ENCODE results near the gene VSIG1. TPM values are rescaled to one million over a fixed set of nuclear protein-coding genes. Genes with fewer than 3 reads are reported as not detected.

Gene VSIG1
- total RNA-seq, 1 experiment from 2014 or later: 0.07 TPM

DNA sequence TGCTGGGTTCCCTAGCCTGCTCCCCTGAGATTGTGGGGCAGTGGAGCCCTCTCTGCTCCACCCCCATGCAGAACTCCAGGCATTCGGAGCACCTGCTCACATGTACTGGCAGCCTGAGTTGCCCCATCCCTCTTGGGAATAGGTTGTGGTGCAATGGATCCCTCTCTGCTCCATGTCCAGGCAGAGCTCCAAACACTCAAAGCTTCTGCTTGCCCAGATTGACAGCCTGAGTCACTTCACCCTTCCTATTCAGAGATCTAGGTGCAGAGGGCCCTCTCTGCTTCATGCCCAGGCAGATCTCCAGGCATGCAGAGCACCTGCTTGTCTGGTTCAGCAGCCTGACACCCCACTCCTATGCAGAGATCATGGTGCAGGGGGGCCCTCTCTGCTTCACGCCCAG, 44.1 kb upstream of the VSIG1 start:
- Histone ChIP-seq H2AFZ (ENCODE audit: low read depth, low read length, poor library complexity, severe bottlenecking) (no peak overlapping the region), H3K4me2 (ENCODE audit: low read length) (no peak overlapping the region), H3K36me3 (ENCODE audit: control insufficient read depth in 1 of 2, insufficient read depth in 2 of 2, low read length in 2 of 2) (no peaks in the 10 kb centered on the region), H3K9me3 (ENCODE audit: control insufficient read depth in 1 of 2, insufficient read depth in 1 of 2, low read depth in 1 of 2, low read length in 2 of 2) (no peaks in the 10 kb centered on the region), H3K4me1 (ENCODE audit: control insufficient read depth in 1 of 2, insufficient read depth in 2 of 2, low read length in 2 of 2) (peaks cover 0 to 5% of the 10 kb centered on the region in 2 experiments; a peak in 1 of 4 replicates), H3K27me3 (ENCODE audit: insufficient read depth, low read length) (no peaks in the 10 kb centered on the region), H3K4me3 (replicated peaks in 1 of 2; ENCODE audit: low read depth in 1 of 2, low read length in 2 of 2) (no peak overlapping the region), H3K9ac (ENCODE audit: low read length) (no peak overlapping the region), H3K79me2 (ENCODE audit: insufficient read depth, low read length) (no peaks in the 10 kb centered on the region), H4K20me1 (ENCODE audit: insufficient read depth) (no peaks in the 10 kb centered on the region), H3K27ac (ENCODE audit: low read depth, low read length) (no peak overlapping the region), H3K9me2 (ENCODE audit: insufficient read depth) (no peaks in the 10 kb centered on the region)
- ChIA-PET RAD21 (ENCODE audit: low non-redundant PET in 1 of 2, low total read pairs in 2 of 2, uncharacterized antibody in 2 of 2, unreplicated experiment in 2 of 2) (no interaction called here), POLR2A (interaction anchor here (1.1 kb wide), 1 partner anchor 283 kb away, joined by 3 read pairs; no protein-coding TSS in a partner anchor), CTCF (interaction anchor here (0.6 kb wide), 1 partner anchor 20 kb away, joined by 3 read pairs; no protein-coding TSS in a partner anchor)
- DNase-seq (ENCODE audit: low read depth, low spot score) (no peak), ATAC-seq (no peak; the same call in 1 of the 2 replicates)
- intact Hi-C loops (cut with micrococcal nuclease): no loop called here
- TF ChIP-seq ELF1 (IDR thresholded peaks at IDR 0.05; ENCODE audit: borderline replicate concordance, low read depth): no peak
- TF ChIP-seq SP1 (IDR thresholded peaks at IDR 0.05; ENCODE audit: low read depth): no peak
- TF ChIP-seq, protein P1, sequence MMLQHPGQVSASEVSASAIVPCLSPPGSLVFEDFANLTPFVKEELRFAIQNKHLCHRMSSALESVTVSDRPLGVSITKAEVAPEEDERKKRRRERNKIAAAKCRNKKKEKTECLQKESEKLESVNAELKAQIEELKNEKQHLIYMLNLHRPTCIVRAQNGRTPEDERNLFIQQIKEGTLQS (IDR thresholded peaks at IDR 0.05): no peak
- TF ChIP-seq EZH2phosphoT487 (IDR thresholded peaks at IDR 0.05; ENCODE audit: borderline replicate concordance): no peak
- no peak for TF ChIP-seq FOSL1 (IDR thresholded peaks at IDR 0.05; ENCODE audit: low read depth)
- TF ChIP-seq SRF (IDR thresholded peaks at IDR 0.05; ENCODE audit: low read depth): no peak
- TF ChIP-seq, protein P2, sequence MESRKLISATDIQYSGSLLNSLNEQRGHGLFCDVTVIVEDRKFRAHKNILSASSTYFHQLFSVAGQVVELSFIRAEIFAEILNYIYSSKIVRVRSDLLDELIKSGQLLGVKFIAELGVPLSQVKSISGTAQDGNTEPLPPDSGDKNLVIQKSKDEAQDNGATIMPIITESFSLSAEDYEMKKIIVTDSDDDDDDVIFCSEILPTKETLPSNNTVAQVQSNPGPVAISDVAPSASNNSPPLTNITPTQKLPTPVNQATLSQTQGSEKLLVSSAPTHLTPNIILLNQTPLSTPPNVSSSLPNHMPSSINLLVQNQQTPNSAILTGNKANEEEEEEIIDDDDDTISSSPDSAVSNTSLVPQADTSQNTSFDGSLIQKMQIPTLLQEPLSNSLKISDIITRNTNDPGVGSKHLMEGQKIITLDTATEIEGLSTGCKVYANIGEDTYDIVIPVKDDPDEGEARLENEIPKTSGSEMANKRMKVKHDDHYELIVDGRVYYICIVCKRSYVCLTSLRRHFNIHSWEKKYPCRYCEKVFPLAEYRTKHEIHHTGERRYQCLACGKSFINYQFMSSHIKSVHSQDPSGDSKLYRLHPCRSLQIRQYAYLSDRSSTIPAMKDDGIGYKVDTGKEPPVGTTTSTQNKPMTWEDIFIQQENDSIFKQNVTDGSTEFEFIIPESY (IDR thresholded peaks at IDR 0.05; ENCODE audit: extremely low read depth, insufficient replicate concordance, low read length): no peak
- TF ChIP-seq EGR1 (IDR thresholded peaks at IDR 0.05; ENCODE audit: low read depth): no peak
- no peak for TF ChIP-seq CEBPB (IDR thresholded peaks at IDR 0.05; ENCODE audit: low read depth)
- BruUV-seq (replicated peaks): no TSS peak

Data from HCT116 (cell line).